DND-41 (cell line): ENCODE data around the gene ACVR2B.

ENCODE experiments used
- CTCF ChIP-seq: IDR thresholded peaks from 2 replicates; pipeline ENCODE4 v1.5.1; 2012; ENCODE audit warnings: borderline replicate concordance, low read length, moderate library complexity, mild to moderate bottlenecking; ENCODE audit not compliant: poor library complexity, severe bottlenecking; ENCODE audit errors: extremely low read depth
- EZH2 ChIP-seq: IDR thresholded peaks from 3 replicates; pipeline ENCODE4 v1.6.1; 2012; ENCODE audit warnings: borderline replicate concordance, low read depth, mild to moderate bottlenecking, moderate library complexity, low read length, inconsistent platforms; ENCODE audit not compliant: severe bottlenecking

DNA sequence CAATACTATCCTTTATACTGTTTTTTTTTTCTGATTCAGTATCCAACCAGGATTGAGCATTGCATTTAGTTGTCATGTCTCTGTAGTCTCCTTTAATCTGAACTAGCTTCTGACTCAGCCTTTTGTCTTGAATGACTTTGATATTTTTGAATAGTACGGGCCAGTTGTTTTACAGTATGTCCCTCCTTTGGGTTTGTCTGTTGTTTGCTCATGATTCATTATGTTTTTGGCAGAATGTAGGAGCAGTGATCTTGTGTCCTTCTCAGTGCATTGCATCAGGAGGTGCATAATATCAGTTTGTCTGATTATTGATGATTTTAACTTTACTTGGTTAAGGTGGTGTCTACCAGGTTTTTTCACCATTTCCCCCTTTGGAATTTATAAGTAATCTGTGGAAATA is 63.0 kb downstream of the ACVR2B start:
- TF ChIP-seq CTCF (no peak), EZH2 (no peak)
